Activated gamma-delta T cell treated with Interleukin-2 at 50 U/mL for 16 hours (primary cell): ENCODE data around the gene ANKRD29.

Experiments used
- DNase-seq: peaks from one replicate; pipeline ENCODE4 v3.0.0-alpha.2; 2020

ANKRD29 gene, protein sequence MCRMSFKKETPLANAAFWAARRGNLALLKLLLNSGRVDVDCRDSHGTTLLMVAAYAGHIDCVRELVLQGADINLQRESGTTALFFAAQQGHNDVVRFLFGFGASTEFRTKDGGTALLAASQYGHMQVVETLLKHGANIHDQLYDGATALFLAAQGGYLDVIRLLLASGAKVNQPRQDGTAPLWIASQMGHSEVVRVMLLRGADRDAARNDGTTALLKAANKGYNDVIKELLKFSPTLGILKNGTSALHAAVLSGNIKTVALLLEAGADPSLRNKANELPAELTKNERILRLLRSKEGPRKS

GRCh38 chr18:23662309-23663263, at the start of gene ANKRD29:
Gene ANKRD29 (minus strand): TSS chr18:23662911. CDS start chr18:23662730, 181 bp downstream.
- peak; percentile 31 for DNase-seq

- DNase-seq: no peak
Observed at GRCh38 chr18:23712445-23712844, 49.7 kb upstream of the ANKRD29 start.

DNA sequence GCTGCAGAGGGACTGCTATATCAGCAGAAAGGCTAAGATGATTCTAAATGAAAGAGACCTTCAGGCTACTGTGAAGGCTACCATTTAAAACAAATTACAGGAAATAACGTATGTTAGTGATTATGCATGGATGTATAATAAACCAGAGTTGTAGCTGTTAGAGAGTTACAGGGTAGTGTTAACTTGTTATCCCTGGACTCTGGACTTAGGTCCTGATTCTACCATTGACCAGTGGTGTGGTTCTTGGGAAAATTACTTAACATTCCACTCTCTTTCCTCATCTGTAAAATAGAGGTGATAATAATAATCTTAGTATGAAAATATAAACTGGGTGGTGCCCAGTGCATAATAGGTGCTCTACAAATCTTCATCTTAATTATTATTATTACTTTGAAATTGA, 48.7 kb upstream of the ANKRD29 start:
- no peak for DNase-seq

DNA sequence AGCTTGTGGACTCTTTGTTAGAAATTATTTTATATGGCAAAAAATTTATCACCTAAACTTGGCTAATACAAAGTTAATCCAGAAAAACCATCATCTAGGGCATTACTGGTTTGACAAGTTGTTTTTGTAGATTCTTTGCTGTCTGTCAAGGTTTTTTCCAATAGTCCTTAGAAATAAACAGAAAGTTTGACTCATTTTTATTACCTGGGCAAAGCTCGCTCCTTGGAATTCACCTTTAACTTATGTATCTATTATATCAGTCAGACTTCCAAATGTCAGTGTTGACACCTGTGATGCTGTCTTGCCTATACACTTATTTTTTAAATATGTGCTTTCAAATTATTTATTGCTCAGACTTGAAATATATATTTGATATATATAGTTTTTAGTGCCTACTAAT, 48.2 kb upstream of the ANKRD29 start:
- no peak for DNase-seq

GRCh38 chr18:23710068-23710527, 47.4 kb upstream of the ANKRD29 start:
- no peak for DNase-seq

- no peak for DNase-seq
Observed at GRCh38 chr18:23706971-23707640, 44.4 kb upstream of the ANKRD29 start.

- no peak for DNase-seq
Observed at GRCh38 chr18:23704806-23705205, 42.1 kb upstream of the ANKRD29 start.

DNA sequence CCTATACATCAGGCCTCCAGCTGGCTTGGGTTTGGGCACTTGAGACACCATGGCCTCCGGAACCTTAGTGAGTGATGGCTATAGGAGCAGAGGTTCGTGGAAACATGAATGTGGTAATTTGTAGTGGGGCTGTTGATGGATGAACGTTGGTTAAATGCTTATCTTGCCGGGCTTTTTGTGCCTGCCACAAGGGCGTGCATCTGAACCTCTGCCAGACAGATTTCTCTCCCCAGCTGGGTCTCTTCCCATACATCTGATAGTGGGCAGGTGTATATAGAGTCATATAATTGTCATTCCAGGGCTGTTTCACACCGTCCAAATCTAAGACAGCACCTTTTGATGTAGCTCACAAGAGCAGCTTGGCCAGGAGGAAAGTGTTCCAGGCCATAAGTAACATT, 41.3 kb upstream of the ANKRD29 start:
- DNase-seq: no peak

DNA sequence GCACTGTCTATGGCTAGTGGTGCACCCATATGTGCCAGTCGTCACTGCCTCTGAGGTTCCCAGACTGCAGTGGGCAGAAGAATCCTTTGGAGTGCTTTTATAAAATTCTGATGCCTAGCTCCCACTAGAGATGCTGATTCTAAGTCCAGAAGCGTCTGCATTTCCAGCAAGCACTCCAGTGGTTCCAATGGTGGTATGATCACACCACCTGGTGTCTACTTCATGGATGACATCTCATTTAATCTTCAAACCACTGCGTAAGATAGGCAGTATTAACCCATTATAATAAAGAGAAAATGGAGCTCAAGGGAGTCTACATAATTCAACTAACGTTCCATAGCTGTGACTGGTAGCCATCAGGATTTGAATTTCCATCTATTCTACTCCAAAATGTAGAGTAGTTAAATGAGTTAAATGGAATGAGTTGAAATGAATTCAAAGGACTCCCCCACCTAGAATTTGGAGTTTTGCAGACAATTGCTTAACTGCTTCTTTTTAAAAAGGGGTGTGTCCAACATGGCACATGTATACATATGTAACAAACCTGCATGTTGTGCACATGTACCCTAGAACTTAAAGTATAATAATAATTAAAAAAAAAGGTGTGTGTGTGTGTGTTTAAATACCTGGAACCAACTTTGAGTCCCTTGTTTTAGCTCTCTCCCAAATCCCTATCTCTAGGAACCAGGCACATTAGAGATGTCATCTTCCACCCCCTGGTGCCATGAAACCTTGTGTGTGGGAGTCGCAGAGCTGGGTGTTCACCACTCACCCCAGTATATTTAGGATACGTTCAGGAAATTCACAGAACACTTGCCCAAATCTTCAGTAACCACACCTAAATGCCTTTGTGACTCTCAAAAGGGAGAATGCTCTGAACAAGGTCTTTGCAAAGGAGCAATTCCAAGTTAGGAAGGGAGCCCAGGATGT, 40.6 kb upstream of the ANKRD29 start:
- DNase-seq: no peak

GRCh38 chr18:23702606-23703005, 39.9 kb upstream of the ANKRD29 start:
- no peak for DNase-seq

DNA sequence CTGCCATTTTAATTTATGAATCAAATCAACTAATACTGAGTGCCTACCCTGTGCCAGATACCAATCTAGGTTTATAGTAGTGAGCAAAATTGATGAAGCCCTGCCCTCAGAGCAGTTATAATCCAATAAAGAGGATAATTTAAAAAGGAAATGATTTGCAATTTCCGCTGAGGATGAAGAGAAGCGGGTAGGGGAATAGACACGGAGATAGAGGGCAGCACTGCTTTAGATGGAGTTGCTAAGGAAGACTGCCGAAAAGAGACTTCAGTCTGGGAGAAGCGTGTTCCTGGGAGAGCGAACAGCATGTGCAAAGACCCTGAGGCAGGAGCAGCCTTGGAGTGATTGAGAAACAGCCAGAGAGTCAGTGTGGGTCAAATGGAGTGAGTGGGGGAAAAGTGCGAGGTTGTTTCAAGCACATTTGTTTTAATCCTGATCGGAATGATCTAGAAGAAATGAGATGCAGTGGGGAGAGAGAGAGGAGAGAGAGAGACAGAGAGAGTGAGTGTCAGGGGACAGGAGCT, 38.9 kb upstream of the ANKRD29 start:
- DNase-seq: no peak

DNA sequence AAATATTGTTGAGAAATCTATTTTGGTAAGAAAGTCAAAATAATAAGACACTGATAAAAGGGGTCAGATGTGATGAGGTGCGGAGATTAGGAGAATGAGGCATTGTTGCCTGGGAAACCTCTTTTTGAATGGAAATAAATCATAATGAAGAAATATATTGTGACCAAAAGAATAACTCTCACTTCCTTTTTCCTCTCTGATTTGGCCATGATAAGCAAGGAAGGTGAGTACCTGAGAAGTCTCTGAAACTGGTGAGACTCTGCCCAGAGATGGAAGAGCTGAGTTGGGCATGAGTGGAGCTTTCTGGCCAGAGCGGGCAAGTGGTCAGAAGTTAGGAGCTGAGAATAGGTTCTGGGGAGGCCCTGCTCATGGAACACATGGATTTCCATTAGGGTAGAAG, 38.3 kb upstream of the ANKRD29 start:
- no peak for DNase-seq

GRCh38 chr18:23694637-23695430, 32.1 kb upstream of the ANKRD29 start:
- no peak for DNase-seq

GRCh38 chr18:23693846-23694245, 31.1 kb upstream of the ANKRD29 start:
- no peak for DNase-seq

DNA sequence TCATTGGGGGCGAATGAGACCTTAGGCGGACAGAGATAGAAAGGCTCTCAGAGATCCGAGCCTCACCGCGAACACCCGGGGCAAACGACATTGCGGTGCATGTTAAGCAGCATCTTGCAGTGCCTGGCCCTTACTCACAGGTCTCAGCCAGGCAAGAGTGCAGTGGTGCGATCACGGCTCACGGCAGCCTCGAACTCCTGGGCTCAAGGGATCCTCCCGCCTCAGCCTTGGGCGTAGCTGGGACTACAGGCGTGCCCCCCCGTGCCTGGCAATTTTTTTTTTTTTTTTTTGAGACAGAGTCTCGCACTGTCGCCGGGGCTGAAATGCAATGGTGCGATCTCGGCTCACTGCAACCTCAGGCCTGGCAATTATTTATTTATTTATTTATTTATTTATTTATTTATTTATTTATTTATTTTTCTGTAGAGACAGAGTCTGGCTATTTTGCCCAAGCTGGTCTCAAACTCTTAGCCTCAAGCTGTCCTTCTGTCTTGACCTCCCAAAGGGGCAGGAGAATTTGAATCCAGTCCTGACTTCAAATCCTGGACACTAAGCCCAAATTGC, 27.9 kb upstream of the ANKRD29 start:
- DNase-seq: no peak

DNA sequence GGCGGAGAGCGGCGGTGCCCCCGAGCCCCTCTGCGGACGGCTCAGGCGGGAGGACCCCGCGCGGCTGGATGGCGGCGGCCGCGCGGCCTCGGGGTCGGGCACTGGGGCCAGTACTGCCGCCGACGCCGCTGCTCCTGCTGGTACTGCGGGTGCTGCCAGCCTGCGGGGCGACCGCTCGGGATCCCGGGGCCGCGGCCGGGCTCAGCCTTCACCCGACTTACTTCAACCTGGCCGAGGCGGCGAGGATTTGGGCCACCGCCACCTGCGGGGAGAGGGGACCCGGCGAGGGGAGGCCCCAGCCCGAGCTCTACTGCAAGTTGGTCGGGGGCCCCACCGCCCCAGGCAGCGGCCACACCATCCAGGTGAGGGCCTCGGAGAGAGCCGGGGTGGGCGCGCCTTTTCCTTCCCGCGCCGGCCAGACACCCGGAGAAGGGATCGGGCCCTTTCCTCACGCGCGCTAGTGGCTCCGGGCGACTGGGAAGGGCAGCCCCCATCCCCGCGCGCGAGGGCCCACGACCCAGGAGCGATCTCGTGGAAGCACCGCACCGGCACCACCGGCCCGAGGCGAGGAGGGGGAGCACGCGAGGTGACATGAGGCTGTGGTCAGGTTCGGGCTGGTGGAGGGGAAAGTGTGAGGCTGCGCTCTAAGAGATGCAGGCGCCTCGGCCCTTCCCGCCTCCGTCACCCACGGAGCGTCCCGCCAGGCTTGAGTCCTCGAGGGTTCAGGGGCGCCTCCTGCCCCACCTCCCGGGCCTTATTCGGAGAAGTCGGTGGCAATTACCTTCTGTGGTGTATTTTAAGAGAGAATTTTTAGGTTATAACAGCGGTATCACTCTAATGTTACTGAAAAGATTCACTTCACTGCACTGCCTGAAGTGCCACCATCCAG, 27.1 kb upstream of the ANKRD29 start:
- DNase-seq: peak; percentile 7

DNA sequence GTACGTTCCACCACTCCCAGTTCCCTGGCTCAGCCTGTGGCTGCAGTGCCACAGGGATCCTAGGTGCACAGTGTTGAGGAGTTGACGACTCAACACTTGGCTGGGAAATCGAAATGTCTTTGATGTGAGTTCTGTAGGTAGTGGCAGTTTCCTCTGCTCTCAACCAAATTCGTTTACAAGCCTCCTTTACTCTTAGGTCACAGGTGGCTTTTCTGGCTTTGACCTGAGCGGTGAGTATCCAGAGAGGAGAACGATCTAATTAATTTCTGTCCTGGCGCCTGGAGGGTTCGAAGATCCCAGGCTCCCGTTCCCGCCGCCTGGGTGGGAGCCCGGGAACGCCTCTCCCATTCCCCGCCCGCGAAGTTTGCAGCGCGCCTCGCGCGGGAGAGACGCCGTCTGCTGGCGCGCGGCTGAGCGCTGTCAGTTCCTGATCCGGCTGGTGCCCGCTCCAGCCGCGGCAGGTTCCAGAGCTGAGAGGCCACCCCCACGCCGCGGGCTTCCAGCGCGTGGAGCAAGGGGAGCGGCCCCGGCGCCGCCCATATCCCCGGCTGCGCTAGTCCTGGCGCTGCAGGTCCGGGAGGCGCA, 26.4 kb upstream of the ANKRD29 start, which contains the start of gene LAMA3:
LAMA3 (plus strand) TSS at position 423 of the 585 bp plus-strand sequence. CDS start 231 bp downstream, outside the sequence.
- DNase-seq: no peak

GRCh38 chr18:23688528-23688927, 25.8 kb upstream of the ANKRD29 start:
- DNase-seq: no peak
